ENCODE measurements around the gene TBC1D23.

The TBC1D23 gene

GRCh38 chr3:100289339-100289738, 28.5 kb downstream of the TBC1D23 start:
- no CpG with 5 or more reads among the region's 2 CpGs for WGBS (ENCODE audit: extremely low coverage, insufficient coverage, insufficient read length)
- H2BK12ac ChIP-seq (ENCODE audit: low read length) = no peak overlapping the region
- no peaks in the 10 kb centered on the region for H3K79me2 ChIP-seq (ENCODE audit: control insufficient read depth, insufficient read depth, low read length, poor library complexity)
- no peak overlapping the region for H2AK5ac ChIP-seq (ENCODE audit: low read length)
- H4K91ac ChIP-seq (ENCODE audit: low read depth, low read length) = no peak overlapping the region
- H4K8ac ChIP-seq (ENCODE audit: low read depth, low read length) = no peak overlapping the region
- H2BK120ac ChIP-seq (ENCODE audit: insufficient read depth, low read length, poor library complexity) = no peak overlapping the region
- no peaks in the 10 kb centered on the region for H3K4me1 ChIP-seq (ENCODE audit: control insufficient read depth in 1 of 2, insufficient read depth in 2 of 2, low read length in 2 of 2)
- H3K9ac ChIP-seq (ENCODE audit: low read length) = no peak overlapping the region
- H3K4me2 ChIP-seq (ENCODE audit: low read length) = no peak overlapping the region
- no peak overlapping the region for H2AFZ ChIP-seq (ENCODE audit: insufficient read depth, low read length, poor library complexity)
- no peak overlapping the region for H3K14ac ChIP-seq (ENCODE audit: low read length)
- H2BK5ac ChIP-seq (ENCODE audit: low read depth, low read length, poor library complexity) = no peak overlapping the region
- H3K27ac ChIP-seq (ENCODE audit: low read depth, low read length) = no peak overlapping the region
- no peak overlapping the region for H3K23ac ChIP-seq (ENCODE audit: low read length)
- no peak overlapping the region for H4K12ac ChIP-seq (ENCODE audit: low read depth, low read length)
- no peaks in the 10 kb centered on the region for H3K27me3 ChIP-seq (ENCODE audit: insufficient read depth, low read length)
- DNase-seq = no peak
- H3K36me3 ChIP-seq (ENCODE audit: control insufficient read depth in 1 of 2, insufficient read depth in 2 of 2, low read length in 2 of 2) = peaks cover 12 to 13% of the 10 kb centered on the region in 2 experiments
- no peaks in the 10 kb centered on the region for H3K79me1 ChIP-seq (ENCODE audit: low read length)
- no peaks in the 10 kb centered on the region for H3K9me3 ChIP-seq (ENCODE audit: insufficient read depth, low read depth, low read length)
- H3K18ac ChIP-seq (ENCODE audit: low read length) = no peak overlapping the region
- H3K4ac ChIP-seq (ENCODE audit: low read depth, low read length) = no peak overlapping the region
- no peak overlapping the region for H3K4me3 ChIP-seq (ENCODE audit: low read depth, low read length)

- no peak overlapping the region for H2AK5ac ChIP-seq (ENCODE audit: low read length)
- no peaks in the 10 kb centered on the region for H3K9me3 ChIP-seq (ENCODE audit: insufficient read depth, low read depth, low read length)
- H4K8ac ChIP-seq (ENCODE audit: low read depth, low read length) = no peak overlapping the region
- H3K4ac ChIP-seq (ENCODE audit: low read depth, low read length) = no peak overlapping the region
- H2BK12ac ChIP-seq (ENCODE audit: low read length) = no peak overlapping the region
- H3K79me2 ChIP-seq (ENCODE audit: control insufficient read depth, insufficient read depth, low read length, poor library complexity) = no peaks in the 10 kb centered on the region
- no peak overlapping the region for H3K4me3 ChIP-seq (ENCODE audit: low read depth, low read length)
- H3K4me2 ChIP-seq (ENCODE audit: low read length) = no peak overlapping the region
- peaks cover 8 to 9% of the 10 kb centered on the region in 2 experiments for H3K36me3 ChIP-seq (ENCODE audit: control insufficient read depth in 1 of 2, insufficient read depth in 2 of 2, low read length in 2 of 2)
- no peak overlapping the region for H3K18ac ChIP-seq (ENCODE audit: low read length)
- no CpG with 5 or more reads among the region's 1 CpG for WGBS (ENCODE audit: extremely low coverage, insufficient coverage, insufficient read length)
- DNase-seq = no peak
- H3K23ac ChIP-seq (ENCODE audit: low read length) = no peak overlapping the region
- H4K91ac ChIP-seq (ENCODE audit: low read depth, low read length) = no peak overlapping the region
- H3K9ac ChIP-seq (ENCODE audit: low read length) = no peak overlapping the region
- H3K14ac ChIP-seq (ENCODE audit: low read length) = no peak overlapping the region
- no peak overlapping the region for H3K27ac ChIP-seq (ENCODE audit: low read depth, low read length)
- no peak overlapping the region for H2BK120ac ChIP-seq (ENCODE audit: insufficient read depth, low read length, poor library complexity)
- no peak overlapping the region for H2BK5ac ChIP-seq (ENCODE audit: low read depth, low read length, poor library complexity)
- no peaks in the 10 kb centered on the region for H3K27me3 ChIP-seq (ENCODE audit: insufficient read depth, low read length)
- H4K12ac ChIP-seq (ENCODE audit: low read depth, low read length) = no peak overlapping the region
- H3K4me1 ChIP-seq (ENCODE audit: control insufficient read depth in 1 of 2, insufficient read depth in 2 of 2, low read length in 2 of 2) = no peaks in the 10 kb centered on the region
- no peak overlapping the region for H2AFZ ChIP-seq (ENCODE audit: insufficient read depth, low read length, poor library complexity)
- H3K79me1 ChIP-seq (ENCODE audit: low read length) = no peaks in the 10 kb centered on the region
These were observed 34.3 kb downstream of the TBC1D23 start for GRCh38 chr3:100295089-100295488.

- H3K4me3 ChIP-seq (ENCODE audit: low read depth, low read length) = no peak overlapping the region
- no peak overlapping the region for H2AK5ac ChIP-seq (ENCODE audit: low read length)
- DNase-seq = no peak
- no peak overlapping the region for H3K4me2 ChIP-seq (ENCODE audit: low read length)
- no peak overlapping the region for H2BK120ac ChIP-seq (ENCODE audit: insufficient read depth, low read length, poor library complexity)
- H3K36me3 ChIP-seq (ENCODE audit: control insufficient read depth in 1 of 2, insufficient read depth in 2 of 2, low read length in 2 of 2) = peaks cover 3 to 6% of the 10 kb centered on the region in 2 experiments
- H3K4ac ChIP-seq (ENCODE audit: low read depth, low read length) = no peak overlapping the region
- no peaks in the 10 kb centered on the region for H3K4me1 ChIP-seq (ENCODE audit: control insufficient read depth in 1 of 2, insufficient read depth in 2 of 2, low read length in 2 of 2)
- no peak overlapping the region for H3K23ac ChIP-seq (ENCODE audit: low read length)
- no peaks in the 10 kb centered on the region for H3K27me3 ChIP-seq (ENCODE audit: insufficient read depth, low read length)
- H4K8ac ChIP-seq (ENCODE audit: low read depth, low read length) = no peak overlapping the region
- H3K27ac ChIP-seq (ENCODE audit: low read depth, low read length) = no peak overlapping the region
- no CpG with 5 or more reads among the region's 2 CpGs for WGBS (ENCODE audit: extremely low coverage, insufficient coverage, insufficient read length)
- no peak overlapping the region for H2AFZ ChIP-seq (ENCODE audit: insufficient read depth, low read length, poor library complexity)
- H3K79me2 ChIP-seq (ENCODE audit: control insufficient read depth, insufficient read depth, low read length, poor library complexity) = no peaks in the 10 kb centered on the region
- no peaks in the 10 kb centered on the region for H3K79me1 ChIP-seq (ENCODE audit: low read length)
- no peak overlapping the region for H2BK12ac ChIP-seq (ENCODE audit: low read length)
- H4K12ac ChIP-seq (ENCODE audit: low read depth, low read length) = no peak overlapping the region
- H3K9ac ChIP-seq (ENCODE audit: low read length) = no peak overlapping the region
- H3K18ac ChIP-seq (ENCODE audit: low read length) = no peak overlapping the region
- H4K91ac ChIP-seq (ENCODE audit: low read depth, low read length) = no peak overlapping the region
- H2BK5ac ChIP-seq (ENCODE audit: low read depth, low read length, poor library complexity) = no peak overlapping the region
- H3K9me3 ChIP-seq (ENCODE audit: insufficient read depth, low read depth, low read length) = no peaks in the 10 kb centered on the region
- H3K14ac ChIP-seq (ENCODE audit: low read length) = no peak overlapping the region
These were observed 37.0 kb downstream of the TBC1D23 start for GRCh38 chr3:100297784-100298183.

- Histone ChIP-seq H3K27me3 (ENCODE audit: insufficient read depth, low read length) (no peaks in the 10 kb centered on the region), H3K9me3 (ENCODE audit: insufficient read depth, low read depth, low read length) (no peaks in the 10 kb centered on the region), H4K8ac (ENCODE audit: low read depth, low read length) (no peak overlapping the region), H4K12ac (ENCODE audit: low read depth, low read length) (no peak overlapping the region), H2BK12ac (ENCODE audit: low read length) (no peak overlapping the region), H2AK5ac (ENCODE audit: low read length) (no peak overlapping the region), H3K36me3 (ENCODE audit: control insufficient read depth in 1 of 2, insufficient read depth in 2 of 2, low read length in 2 of 2) (peaks cover 3 to 6% of the 10 kb centered on the region in 2 experiments), H3K14ac (ENCODE audit: low read length) (no peak overlapping the region), H3K18ac (ENCODE audit: low read length) (no peak overlapping the region), H2BK120ac (ENCODE audit: insufficient read depth, low read length, poor library complexity) (no peak overlapping the region), H3K79me1 (ENCODE audit: low read length) (no peaks in the 10 kb centered on the region), H3K4me1 (ENCODE audit: control insufficient read depth in 1 of 2, insufficient read depth in 2 of 2, low read length in 2 of 2) (no peaks in the 10 kb centered on the region), H3K4ac (ENCODE audit: low read depth, low read length) (no peak overlapping the region), H4K91ac (ENCODE audit: low read depth, low read length) (no peak overlapping the region), H3K27ac (ENCODE audit: low read depth, low read length) (no peak overlapping the region), H3K4me2 (ENCODE audit: low read length) (no peak overlapping the region), H3K79me2 (ENCODE audit: control insufficient read depth, insufficient read depth, low read length, poor library complexity) (no peaks in the 10 kb centered on the region), H3K4me3 (ENCODE audit: low read depth, low read length) (no peak overlapping the region), H3K23ac (ENCODE audit: low read length) (no peak overlapping the region), H2BK5ac (ENCODE audit: low read depth, low read length, poor library complexity) (no peak overlapping the region), H3K9ac (ENCODE audit: low read length) (no peak overlapping the region), H2AFZ (ENCODE audit: insufficient read depth, low read length, poor library complexity) (no peak overlapping the region)
- WGBS (ENCODE audit: extremely low coverage, insufficient coverage, insufficient read length) = no CpG with 5 or more reads among the region's 4 CpGs
- no peak for DNase-seq
These were observed 38.2 kb downstream of the TBC1D23 start for GRCh38 chr3:100299016-100299415.

Measured in trophoblast cell (in vitro differentiated cells and primary cell).